Activated T-helper 2 cell treated with anti-CD3 and anti-CD28 coated beads, Interferon-gamma antibody, Interleukin-2, Interleukin-4, amounts not matched to agents 10 μg/mL and 5 μg/mL and 100 μg/mL, durations not matched to agents 14 hours and 24 hours and 36 hours (primary cell): Measurements from ENCODE around the gene CCDC15. TPM values are rescaled to one million over a fixed set of nuclear protein-coding genes. Genes with fewer than 3 reads are reported as not detected.
"Not testable (repeated sequence)": the region's sequence is repeated elsewhere in the genome, so short reads cannot be mapped to it uniquely, and the experiment has no call there.

ENCODE experiments used
- DNase-seq: peaks from one replicate; pipeline ENCODE4 v3.0.0; 2021; ENCODE audit warnings: low spot score
- H3K27ac Mint-ChIP-seq: one replicate; pipeline ENCODE4 v1.8.0; 2021; ENCODE audit warnings: mixed read lengths
- H3K27me3 Mint-ChIP-seq: one replicate; pipeline ENCODE4 v1.8.0; 2021; ENCODE audit warnings: low read depth, mixed read lengths
- H3K36me3 Mint-ChIP-seq: one replicate; pipeline ENCODE4 v1.8.0; 2021; ENCODE audit warnings: low read depth, mixed read lengths
- H3K4me1 Mint-ChIP-seq: one replicate; pipeline ENCODE4 v1.8.0; 2021; ENCODE audit warnings: low read depth, mixed read lengths
- H3K4me3 Mint-ChIP-seq: one replicate; pipeline ENCODE4 v1.8.0; 2021; ENCODE audit warnings: low read depth, mild to moderate bottlenecking, moderate library complexity, mixed read lengths
- H3K9me3 Mint-ChIP-seq: one replicate; pipeline ENCODE4 v1.8.0; 2021; ENCODE audit warnings: mixed read lengths
- intact Hi-C: fragments of 100-400 bp; cut with micrococcal nuclease; formaldehyde crosslinking; loops from one replicate; pipeline ENCODE4 v1.15.1; 2023
- total RNA-seq: library from RNA; stranded (reverse); gene quantifications from 2 replicates; pipeline ENCODE4 v1.2.3, GENCODE V29; 2022

CCDC15 gene
- total RNA-seq, 1 donor from 2014 or later: 3.7 TPM

DNA sequence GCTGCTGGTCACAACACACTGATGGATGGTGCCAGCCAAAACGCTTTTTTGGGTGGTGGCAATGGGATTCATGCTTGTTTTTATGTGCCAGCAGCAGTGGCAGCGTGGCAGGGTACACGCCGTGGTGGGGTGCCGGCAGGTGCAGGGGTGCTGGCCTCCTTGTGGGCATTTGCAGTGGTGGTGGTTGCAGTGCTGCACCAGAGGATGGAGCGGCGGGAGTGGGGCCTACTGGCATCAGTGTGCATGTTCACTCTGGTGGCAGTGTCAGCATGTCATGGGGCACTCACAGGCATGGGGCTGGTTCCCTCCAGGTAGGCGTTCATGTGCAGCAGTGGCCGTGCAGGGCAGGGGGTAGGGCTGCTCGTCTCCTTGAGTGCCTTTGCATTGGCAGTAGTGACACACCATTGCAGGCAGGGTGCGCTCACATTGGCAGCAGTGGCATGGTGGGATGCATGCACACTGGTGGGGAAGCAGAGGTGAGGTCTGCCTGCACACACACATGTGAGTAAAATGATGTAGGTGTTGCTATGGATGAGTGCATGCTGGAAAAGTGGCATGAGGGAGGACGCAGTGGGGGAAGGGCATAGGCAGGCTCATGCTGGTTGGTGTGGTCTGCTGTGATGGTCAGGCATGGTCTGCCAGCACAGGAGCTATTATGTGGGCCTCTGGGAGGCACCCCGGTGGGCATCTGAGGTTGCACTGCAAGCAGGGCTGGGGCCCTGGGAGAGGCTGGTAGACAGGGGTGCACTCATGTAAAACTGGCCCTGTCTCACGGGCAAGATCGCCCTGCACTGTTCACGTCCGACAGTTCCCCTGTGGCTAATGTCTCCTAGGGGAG lies 29.9 kb downstream of the CCDC15 start:
- H3K36me3 Mint-ChIP-seq: peaks cover 87% of the 10 kb centered on the region
- no peaks in the 10 kb centered on the region for H3K4me1 Mint-ChIP-seq
- DNase-seq: no peak
- intact Hi-C loops: no loop called here
- peaks cover 36% of the 10 kb centered on the region for H3K9me3 Mint-ChIP-seq
- no peak overlapping the region for H3K4me3 Mint-ChIP-seq
- H3K27me3 Mint-ChIP-seq: no peaks in the 10 kb centered on the region
- H3K27ac Mint-ChIP-seq: no peak overlapping the region

DNA sequence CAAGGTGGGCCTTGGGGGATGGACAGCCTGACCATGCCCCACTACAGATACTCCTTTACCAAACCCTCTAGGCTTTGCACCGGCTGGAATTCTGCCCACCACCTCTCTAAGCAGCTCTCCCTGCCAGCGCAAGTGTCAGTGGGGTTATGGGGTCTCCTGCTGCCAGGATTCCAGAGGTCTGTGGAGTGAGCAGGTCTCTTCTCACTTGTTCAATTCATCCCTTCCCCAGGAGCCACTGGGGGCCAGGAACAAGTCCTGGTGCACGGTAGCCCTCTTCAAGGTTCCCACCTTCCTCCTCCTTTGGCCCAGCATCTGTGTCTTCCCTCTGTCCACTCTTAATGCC lies 30.5 kb downstream of the CCDC15 start:
- Mint-ChIP-seq H3K27me3 (no peaks in the 10 kb centered on the region), H3K36me3 (peaks cover 83% of the 10 kb centered on the region)
- no peak for DNase-seq

DNA sequence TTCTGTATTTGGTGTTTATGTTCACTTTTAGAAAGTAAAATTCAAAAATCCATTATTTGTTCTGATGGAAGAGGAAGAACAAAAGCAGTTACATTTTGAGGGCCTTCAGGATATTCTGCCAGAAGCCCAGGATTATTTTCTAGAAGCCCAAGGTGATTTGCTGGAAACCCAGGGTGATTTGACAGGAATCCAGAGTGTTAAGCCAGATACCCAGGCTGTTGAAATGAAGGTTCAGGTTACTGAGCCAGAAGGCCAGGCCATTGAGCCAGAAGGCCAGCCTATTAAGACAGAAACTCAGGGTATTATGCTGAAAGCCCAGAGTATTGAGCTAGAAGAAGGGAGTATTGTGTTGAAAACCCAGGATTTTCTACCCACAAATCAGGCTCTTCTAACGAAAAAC lies 33.1 kb downstream of the CCDC15 start:
- Mint-ChIP-seq H3K4me1 (no peaks in the 10 kb centered on the region), H3K4me3 (no peak overlapping the region), H3K36me3 (peaks cover 63% of the 10 kb centered on the region), H3K27me3 (no peaks in the 10 kb centered on the region), H3K27ac (no peak overlapping the region), H3K9me3 (peaks cover 10% of the 10 kb centered on the region)
- intact Hi-C loops: no loop called here
- no peak for DNase-seq

More for the DNA sequence above, 30.5 kb downstream of the CCDC15 start:
- no peak overlapping the region for H3K4me3 Mint-ChIP-seq
- no peak overlapping the region for H3K27ac Mint-ChIP-seq
- intact Hi-C loops: no loop called here
- peaks cover 31% of the 10 kb centered on the region for H3K9me3 Mint-ChIP-seq
- H3K4me1 Mint-ChIP-seq: no peaks in the 10 kb centered on the region

DNA sequence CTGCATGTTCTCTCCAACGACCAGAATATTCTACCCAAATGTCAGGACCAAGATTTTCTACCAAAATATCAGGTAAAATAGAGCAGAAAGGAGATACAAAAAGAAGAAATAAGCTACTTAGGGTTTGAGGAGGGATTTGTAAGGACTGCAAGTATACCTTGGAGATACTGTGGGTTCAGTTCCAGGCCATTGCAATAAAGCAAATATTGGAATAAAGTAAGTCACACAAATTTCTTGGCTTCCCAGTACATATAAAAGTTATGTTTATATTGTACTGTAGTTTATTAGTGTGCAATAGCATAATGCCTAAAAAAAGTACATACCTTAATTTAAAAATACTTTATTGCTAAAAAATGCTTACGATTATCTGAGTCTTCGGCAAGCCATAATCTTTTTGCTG lies 34.1 kb downstream of the CCDC15 start:
- H3K4me1 Mint-ChIP-seq: no peaks in the 10 kb centered on the region
- intact Hi-C loops: no loop called here
- no peak overlapping the region for H3K4me3 Mint-ChIP-seq
- no peaks in the 10 kb centered on the region for H3K9me3 Mint-ChIP-seq
- DNase-seq: no peak
- no peaks in the 10 kb centered on the region for H3K27me3 Mint-ChIP-seq
- peaks cover 53% of the 10 kb centered on the region for H3K36me3 Mint-ChIP-seq
- H3K27ac Mint-ChIP-seq: no peak overlapping the region

DNA sequence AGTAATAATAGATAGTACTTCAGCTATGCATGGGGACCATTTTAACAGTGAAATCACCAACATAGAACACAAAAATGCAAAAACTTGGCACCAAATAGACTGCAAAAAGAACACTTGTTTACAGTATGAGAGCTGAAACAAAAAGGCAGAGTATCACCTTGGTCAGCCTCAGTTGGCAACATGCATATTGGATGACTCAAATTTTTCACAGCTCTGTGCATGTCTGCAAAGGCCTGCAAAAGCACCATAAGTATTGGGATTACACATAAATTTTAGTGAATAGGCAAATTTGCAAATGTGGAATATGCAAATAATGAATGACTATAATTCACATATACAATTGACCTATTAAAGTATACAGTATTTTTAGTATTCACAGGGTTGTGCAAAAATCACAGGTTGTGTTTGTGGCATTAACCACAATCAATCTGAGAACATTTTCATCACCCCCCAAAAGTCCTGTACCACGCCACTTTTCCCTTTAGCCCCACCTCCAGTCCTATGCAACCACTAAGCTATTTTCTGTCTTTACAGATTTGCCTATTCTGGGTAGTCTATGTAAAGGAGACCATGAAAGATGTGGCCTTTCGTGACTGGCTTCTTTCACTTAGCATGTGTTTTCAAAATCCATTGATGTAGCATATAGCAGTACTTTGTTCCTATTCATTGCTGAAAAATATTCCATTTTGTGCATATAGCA lies 47.2 kb downstream of the CCDC15 start:
- Mint-ChIP-seq H3K4me1 (no peaks in the 10 kb centered on the region), H3K27ac (no peak overlapping the region), H3K9me3 (peaks cover 20% of the 10 kb centered on the region), H3K36me3 (peaks cover 52% of the 10 kb centered on the region), H3K27me3 (no peaks in the 10 kb centered on the region), H3K4me3 (no peak overlapping the region)
- DNase-seq: no peak
- intact Hi-C loops: no loop called here

DNA sequence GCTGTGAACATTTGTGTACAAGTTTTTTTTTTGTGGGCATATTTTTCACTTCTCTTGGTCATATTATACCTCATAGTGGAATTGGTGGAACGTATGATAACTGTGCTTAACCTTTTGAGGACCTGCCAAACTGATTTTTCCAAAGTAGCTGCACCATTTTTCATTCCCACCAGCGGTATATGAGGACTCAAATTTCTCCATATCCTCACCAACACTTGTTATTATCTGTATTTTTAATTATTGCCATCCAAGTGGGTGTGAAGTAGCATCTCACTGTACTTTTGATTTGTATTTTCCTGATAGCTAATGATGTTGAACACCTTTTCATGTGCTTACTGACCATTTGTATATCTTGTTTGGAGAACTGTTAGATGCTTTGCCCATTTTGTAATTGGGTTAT lies 47.8 kb downstream of the CCDC15 start:
- Mint-ChIP-seq H3K4me1 (no peaks in the 10 kb centered on the region), H3K9me3 (peaks cover 24% of the 10 kb centered on the region), H3K36me3 (peaks cover 54% of the 10 kb centered on the region)

DNA sequence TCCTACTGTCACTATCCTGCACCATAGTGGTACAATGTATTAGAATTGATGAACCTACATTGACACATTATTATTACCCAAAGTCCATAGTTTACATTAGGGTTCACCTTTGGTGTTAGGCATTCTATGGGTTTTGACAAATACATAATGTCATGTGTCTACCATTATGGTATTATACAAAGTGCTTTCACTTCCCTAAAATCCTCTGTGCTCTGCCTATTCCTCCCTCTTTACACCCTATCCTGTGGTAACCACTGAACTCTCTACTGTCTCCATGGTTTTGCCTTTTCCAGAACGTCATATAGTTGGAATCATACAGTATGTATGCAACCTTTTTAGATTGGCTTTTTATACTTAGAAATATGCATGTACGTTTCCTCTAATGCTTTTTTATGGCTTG lies 51.5 kb downstream of the CCDC15 start:
- Mint-ChIP-seq H3K9me3 (peaks cover 28% of the 10 kb centered on the region), H3K27ac (no peak overlapping the region), H3K36me3 (peaks cover 63% of the 10 kb centered on the region), H3K27me3 (no peaks in the 10 kb centered on the region), H3K4me1 (peaks cover 11% of the 10 kb centered on the region), H3K4me3 (no peak overlapping the region)
- intact Hi-C loops: no loop called here
- DNase-seq: no peak

More for the DNA sequence above, 47.8 kb downstream of the CCDC15 start:
- no peak for DNase-seq
- Mint-ChIP-seq H3K27ac (no peak overlapping the region), H3K4me3 (no peak overlapping the region), H3K27me3 (no peaks in the 10 kb centered on the region)
- intact Hi-C loops: no loop called here

DNA sequence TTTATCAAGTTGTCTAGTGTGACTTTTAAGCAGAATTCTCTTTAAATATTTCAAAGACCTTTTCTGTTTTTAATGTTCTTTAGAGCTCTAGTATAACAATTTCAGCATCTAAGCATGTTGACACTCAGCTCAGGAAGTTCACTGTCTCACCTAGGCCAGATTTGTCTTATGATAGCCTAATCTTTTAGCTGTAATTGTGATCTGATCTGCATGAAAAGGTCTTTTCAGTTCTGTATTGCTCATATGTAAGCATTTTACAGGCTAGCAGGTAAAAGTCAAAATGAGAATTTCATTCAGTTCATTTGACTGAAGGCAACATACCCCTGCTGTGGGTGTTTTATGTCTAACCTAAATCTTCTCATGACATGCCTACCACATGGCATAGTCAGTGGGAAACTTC lies 62.4 kb downstream of the CCDC15 start:
- H3K4me3 Mint-ChIP-seq: no peak overlapping the region
- peaks cover 7% of the 10 kb centered on the region for H3K4me1 Mint-ChIP-seq
- intact Hi-C loops: no loop called here
- no peak for DNase-seq
- H3K27ac Mint-ChIP-seq: no peak overlapping the region
- H3K9me3 Mint-ChIP-seq: peaks cover 8% of the 10 kb centered on the region
- H3K27me3 Mint-ChIP-seq: no peaks in the 10 kb centered on the region
- H3K36me3 Mint-ChIP-seq: peaks cover 13% of the 10 kb centered on the region

DNA sequence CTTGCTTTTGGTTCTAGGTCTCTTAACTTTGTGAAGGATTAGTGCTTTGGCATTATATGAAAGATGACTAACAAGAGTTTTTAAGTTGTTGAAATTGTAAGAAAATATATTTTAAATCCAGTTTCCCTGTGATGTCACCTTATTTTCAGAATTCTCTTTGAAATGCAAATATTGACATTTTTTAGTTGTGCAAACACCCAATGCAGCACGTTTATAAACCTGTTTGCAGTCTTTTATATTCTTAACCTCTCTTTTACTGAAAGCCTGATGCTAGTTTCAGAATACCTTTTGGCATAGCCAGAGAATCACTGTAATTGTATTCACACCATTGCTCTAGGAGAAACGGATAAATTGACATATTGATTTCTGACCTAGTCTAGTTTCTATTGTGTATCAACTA lies 66.3 kb downstream of the CCDC15 start:
- H3K36me3 Mint-ChIP-seq: no peaks in the 10 kb centered on the region
- DNase-seq: no peak
- peaks cover 7% of the 10 kb centered on the region for H3K4me1 Mint-ChIP-seq
- H3K27me3 Mint-ChIP-seq: no peaks in the 10 kb centered on the region
- H3K9me3 Mint-ChIP-seq: no peaks in the 10 kb centered on the region
- H3K4me3 Mint-ChIP-seq: no peak overlapping the region
- H3K27ac Mint-ChIP-seq: no peak overlapping the region
- intact Hi-C loops: no loop called here

DNA sequence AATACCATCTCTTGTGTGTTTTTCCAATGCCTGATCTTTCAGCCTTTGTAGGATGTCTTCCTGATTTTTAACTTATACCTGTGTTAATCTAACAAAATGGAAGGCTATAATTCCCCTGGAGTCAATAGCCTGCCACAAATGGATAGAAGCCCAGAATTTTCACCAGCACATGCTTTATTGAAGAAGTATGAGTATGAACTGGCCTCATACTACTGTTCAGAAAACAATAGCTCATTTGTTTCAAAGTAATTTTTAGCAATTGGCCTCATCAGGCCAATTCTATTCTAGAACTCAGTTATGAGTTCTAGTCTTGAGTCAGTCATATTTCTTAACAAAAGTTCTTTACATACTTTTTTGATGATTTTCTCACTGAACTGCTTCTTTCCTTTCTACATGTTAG lies 68.5 kb downstream of the CCDC15 start:
- no peaks in the 10 kb centered on the region for H3K4me1 Mint-ChIP-seq
- intact Hi-C loops: no loop called here
- H3K27ac Mint-ChIP-seq: no peak overlapping the region
- no peak overlapping the region for H3K4me3 Mint-ChIP-seq
- H3K27me3 Mint-ChIP-seq: no peaks in the 10 kb centered on the region
- no peak for DNase-seq
- peaks cover 2% of the 10 kb centered on the region for H3K9me3 Mint-ChIP-seq
- no peaks in the 10 kb centered on the region for H3K36me3 Mint-ChIP-seq

DNA sequence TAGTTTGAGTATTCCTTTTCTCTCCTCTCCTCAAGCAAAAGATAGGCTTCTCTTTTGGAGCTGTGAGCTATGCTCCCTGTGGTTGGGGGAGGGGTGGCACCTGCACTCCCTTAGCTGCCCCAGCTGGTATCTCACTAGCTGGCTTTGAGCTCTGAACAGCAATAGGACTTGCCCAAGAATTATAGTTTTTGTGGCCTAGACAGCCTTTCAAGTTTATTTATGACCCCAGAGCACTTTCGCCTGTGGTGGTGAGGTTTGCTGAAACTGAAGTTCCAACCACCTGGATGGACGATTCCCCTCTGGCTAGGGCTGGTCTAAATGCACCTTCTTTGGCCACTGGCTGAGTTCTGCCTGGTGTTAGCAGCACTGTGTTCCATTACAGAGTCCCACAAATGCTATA lies 72.0 kb downstream of the CCDC15 start:
- DNase-seq: no peak
- Mint-ChIP-seq H3K36me3 (peaks cover 22% of the 10 kb centered on the region), H3K4me3 (no peak overlapping the region), H3K27me3 (no peaks in the 10 kb centered on the region), H3K4me1 (no peaks in the 10 kb centered on the region), H3K9me3 (peaks cover 13% of the 10 kb centered on the region), H3K27ac (no peak overlapping the region)
- intact Hi-C loops: no loop called here

DNA sequence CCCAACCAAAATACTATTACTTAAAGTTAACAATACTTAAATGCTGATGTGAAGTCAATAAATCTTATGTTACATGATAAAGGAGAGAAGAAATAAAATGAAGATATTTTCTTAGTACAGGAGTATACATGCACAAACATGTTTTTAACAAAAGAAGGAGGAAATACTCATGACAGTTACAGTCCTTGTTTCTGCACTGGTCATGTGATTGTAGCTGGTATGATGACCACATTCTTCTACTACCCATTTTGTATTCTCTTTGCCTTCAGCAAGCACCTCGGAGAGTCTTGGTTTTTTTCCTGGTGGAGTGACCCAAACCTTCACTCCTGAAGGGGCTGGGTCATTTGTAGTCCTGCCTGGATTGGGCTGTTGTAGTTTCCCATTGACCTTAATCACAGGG lies 75.4 kb downstream of the CCDC15 start:
- H3K36me3 Mint-ChIP-seq: peaks cover 39% of the 10 kb centered on the region
- H3K9me3 Mint-ChIP-seq: peaks cover 24% of the 10 kb centered on the region
- H3K27me3 Mint-ChIP-seq, H3K27ac Mint-ChIP-seq, H3K4me3 Mint-ChIP-seq, H3K4me1 Mint-ChIP-seq, DNase-seq, intact Hi-C loops: not testable (repeated sequence)

DNA sequence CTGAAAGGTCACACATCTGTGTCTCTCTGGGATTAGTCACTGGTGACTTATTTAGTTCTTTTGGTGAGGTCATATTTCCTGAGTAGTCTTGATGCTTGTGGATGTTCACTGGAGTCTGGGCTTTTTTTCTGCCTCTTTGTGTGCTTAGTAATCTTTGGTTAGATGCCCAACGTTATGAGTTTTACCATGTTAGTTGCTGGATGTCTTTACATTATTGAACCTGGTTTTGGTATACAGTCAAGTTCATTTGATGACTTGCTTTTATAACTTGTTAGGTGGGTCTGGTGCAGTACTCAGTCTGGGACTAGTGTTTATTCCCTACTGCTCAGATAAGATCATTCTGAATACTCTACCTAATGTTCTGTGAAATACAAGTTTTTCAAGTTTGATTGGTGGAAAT lies 82.9 kb downstream of the CCDC15 start:
- no peak overlapping the region for H3K27ac Mint-ChIP-seq
- no peaks in the 10 kb centered on the region for H3K27me3 Mint-ChIP-seq
- no peak for DNase-seq
- peaks cover 28% of the 10 kb centered on the region for H3K9me3 Mint-ChIP-seq
- peaks cover 42% of the 10 kb centered on the region for H3K36me3 Mint-ChIP-seq
- H3K4me1 Mint-ChIP-seq: peaks cover 12% of the 10 kb centered on the region
- intact Hi-C loops: no loop called here
- H3K4me3 Mint-ChIP-seq: no peak overlapping the region
